Dedifferentiated amniotic fluid mesenchymal stem cell (primary cell): Measurements from ENCODE around the gene DGKD.

Experiments
- DNase-seq: peaks from one replicate; pipeline ENCODE4 v3.0.0-alpha.2; 2016; ENCODE audit errors: extremely low spot score

DGKD gene

GRCh38 chr2:233461481-233461891 is 107.2 kb downstream of the DGKD start:
- DNase-seq, result no peak

GRCh38 chr2:233462202-233462785 is 108.0 kb downstream of the DGKD start:
- DNase-seq, result no peak

- no peak for DNase-seq
Observed at GRCh38 chr2:233462826-233463470, 108.7 kb downstream of the DGKD start.

DNA sequence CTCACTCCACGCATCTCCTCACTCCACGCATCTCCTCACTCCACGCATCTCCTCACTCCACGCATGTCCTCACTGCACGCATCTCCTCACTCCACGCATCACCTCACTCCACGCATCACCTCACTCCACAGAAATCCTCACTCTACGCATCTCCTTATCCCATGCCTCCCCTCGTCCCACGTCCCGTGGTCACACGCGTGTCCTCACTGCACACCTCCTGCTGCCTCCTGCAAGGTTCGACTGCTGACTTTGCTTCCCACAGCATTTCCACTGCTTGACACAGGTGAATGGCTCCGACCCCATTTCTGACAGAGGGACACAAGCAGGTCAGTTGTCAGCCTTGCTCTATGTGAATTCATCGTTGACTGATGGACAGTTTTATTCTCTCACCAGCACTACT is 109.3 kb downstream of the DGKD start:
- no peak for DNase-seq

DNA sequence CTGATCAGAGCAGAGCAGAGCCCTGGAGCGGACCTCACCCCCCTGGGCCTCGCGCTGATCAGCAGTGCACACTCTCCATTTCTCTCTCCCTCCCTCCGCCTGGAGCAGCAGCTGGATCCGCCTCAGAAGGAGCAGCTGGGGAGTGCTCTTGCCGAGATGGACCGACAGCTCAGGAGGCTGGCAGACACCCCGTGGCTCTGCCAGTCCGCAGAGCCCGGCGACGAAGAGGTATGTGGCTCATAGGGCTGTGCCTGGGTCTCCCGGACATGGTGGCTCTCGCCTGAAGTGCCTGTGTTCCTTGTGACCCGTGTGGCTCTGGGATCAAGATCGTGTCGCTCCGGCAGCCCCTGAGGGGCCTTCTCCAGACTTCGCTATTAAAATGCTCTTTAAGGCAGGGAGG is 109.8 kb downstream of the DGKD start:
- no peak for DNase-seq

- no peak for DNase-seq
Observed at GRCh38 chr2:233464531-233465240, 110.4 kb downstream of the DGKD start.

DNA sequence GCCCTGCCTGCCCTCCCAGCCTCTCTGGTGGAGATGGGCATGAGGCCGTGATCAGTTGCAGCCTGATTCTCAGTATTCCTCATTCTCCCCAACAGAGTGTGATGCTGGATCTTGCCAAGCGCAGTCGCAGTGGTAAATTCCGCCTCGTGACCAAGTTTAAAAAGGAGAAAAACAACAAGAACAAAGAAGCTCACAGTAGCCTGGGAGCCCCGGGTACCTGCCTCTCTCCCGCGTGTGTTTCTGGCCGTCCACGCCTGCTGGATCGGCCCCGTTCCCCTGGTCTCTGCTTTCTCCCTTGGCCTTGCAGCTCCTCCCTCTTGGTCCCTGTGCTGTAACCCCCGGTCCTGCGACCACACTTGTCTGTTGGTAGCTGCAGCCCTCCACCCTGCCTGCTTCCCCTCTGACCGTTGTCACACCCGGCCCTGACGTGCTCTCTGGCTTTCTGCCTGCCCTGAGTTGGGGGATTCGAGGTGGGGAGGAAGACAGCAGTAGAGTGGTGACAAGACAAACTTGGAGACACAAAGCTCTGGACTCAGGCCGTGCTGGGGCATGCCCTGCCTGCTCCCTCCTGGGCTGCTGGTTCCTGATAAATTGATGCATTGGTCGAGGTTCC is 112.8 kb downstream of the DGKD start:
- no peak for DNase-seq

- DNase-seq, result no peak
Observed at GRCh38 chr2:233468047-233468740, 113.9 kb downstream of the DGKD start.

DNA sequence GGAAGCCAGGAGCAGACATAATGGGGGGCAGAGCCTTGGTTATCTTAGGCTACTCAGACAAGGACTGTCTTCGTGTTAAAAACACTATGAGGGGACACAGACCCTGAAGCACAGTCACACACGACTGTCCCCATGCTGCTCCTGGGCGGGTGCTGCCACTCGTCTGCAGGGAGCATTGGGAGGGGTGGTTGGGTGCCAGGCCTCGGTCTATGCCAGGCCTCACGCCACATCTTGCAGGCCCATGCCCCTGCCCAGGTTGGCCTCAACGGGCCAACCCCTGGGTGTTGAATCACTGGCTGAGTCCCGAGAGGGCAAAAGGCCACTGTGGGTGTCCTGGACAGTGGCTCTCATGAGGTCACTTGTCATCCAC is 114.4 kb downstream of the DGKD start:
- DNase-seq, result no peak

GRCh38 chr2:233469261-233470010 is 115.1 kb downstream of the DGKD start:
- no peak for DNase-seq

DNA sequence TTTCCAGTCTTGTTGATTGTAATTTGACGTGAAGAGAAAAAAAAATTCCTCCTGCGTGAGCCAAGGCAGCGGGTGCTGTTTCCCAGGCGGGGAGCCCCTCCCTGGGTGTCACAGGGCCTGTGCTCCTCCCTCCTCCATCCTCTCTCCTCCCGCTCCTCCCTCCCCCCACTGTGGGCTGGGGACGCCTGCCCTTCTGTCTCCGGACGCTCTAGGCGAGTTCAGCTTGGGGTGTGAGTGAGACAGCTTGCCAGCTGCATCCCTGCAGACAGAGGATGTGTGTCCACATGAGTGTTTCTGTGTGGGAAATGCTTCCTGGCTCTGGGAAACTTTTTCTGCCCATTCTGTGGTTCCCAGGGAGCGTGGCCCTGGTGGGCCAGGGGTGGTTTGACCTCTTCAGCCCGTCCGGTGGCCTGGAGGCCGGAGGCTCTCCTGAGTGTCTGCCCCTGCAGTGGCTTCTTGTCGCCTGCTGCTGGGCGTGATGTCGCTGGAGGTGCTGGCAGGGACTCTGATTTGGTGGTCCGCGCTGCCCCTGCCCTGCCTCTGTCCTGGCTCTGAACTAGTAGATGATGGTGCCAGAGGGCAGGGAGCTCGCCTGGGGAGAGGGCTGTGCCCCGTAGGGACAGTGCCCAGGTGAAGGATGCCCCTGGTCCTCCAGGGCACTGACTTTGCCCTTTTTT is 115.9 kb downstream of the DGKD start:
- no peak for DNase-seq

DNA sequence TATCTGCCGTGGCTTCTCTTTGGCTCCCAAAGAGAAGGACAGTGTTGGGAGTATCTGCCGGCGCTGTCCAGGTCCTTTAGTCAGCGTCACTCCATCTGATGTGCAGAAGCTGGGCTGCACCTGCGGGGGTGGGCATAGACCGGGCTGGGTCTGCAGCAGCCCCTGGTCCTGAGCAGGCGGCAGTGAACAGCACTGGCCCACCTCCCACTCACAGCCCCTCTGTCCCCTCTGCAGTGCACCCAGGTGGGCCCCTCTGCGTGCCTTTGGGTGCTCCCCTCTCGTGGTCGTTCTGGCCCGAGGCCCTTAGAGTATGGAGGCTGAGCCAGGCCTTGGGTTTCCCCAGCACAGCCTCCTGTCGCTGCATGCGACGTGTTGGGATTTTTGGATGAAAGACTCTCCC is 116.5 kb downstream of the DGKD start:
- DNase-seq, result no peak

- no peak for DNase-seq
Observed at GRCh38 chr2:233471291-233472035, 117.2 kb downstream of the DGKD start.

- no peak for DNase-seq
Observed at GRCh38 chr2:233473386-233473791, 119.1 kb downstream of the DGKD start.

GRCh38 chr2:233473878-233474277 is 119.6 kb downstream of the DGKD start:
- no peak for DNase-seq

- DNase-seq, result no peak
Observed at GRCh38 chr2:233474308-233475160, 120.2 kb downstream of the DGKD start.

DNA sequence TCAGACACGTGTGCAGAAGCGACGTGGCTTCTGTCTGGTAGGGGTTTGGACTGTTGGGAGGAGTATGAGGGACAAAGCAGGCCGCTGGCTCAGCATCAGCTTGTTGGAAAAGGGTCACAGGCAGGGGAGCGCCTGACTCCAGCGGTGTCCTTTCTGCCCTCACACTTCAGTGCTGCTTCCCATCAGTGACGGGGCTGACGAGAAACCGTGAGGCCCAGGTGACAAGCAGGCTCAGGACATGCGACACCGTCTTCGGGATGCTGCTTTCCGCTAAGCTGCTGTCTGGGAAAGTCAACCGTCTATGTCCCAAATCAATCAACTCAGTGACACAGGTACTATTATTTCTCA is 121.7 kb downstream of the DGKD start:
- DNase-seq, result no peak

- DNase-seq, result no peak
Observed at GRCh38 chr2:233476651-233477547, 122.6 kb downstream of the DGKD start.
